DOHH2 (cell line): Measurements from ENCODE around the gene RASGRF1.

Source experiments
- H3F3A ChIP-seq: fragments of 200-600 bp; sonication (generic), shearing (Covaris generic); 2 replicates; pipeline ENCODE4 v1.6.0; 2016; ENCODE audit warnings: antibody characterized with exemption, mild to moderate bottlenecking; ENCODE audit not compliant: control insufficient read depth, insufficient read depth
- H3K27ac ChIP-seq: fragments of 200-600 bp; sonication (generic); 2 replicates; pipeline ENCODE4 v1.5.1; 2014; ENCODE audit warnings: low read depth, mild to moderate bottlenecking, low read length, moderate library complexity
- H3K27me3 ChIP-seq: fragments of 200-600 bp; sonication (generic); 2 replicates; pipeline ENCODE4 v1.6.1; 2014; ENCODE audit warnings: mild to moderate bottlenecking, low read length, mixed read lengths; ENCODE audit not compliant: control insufficient read depth
- H3K36me3 ChIP-seq: fragments of 200-600 bp; sonication (generic); 2 replicates; pipeline ENCODE4 v1.6.1; 2014; ENCODE audit warnings: mild to moderate bottlenecking, low read length, moderate library complexity, mixed read lengths; ENCODE audit not compliant: control insufficient read depth
- H3K4me1 ChIP-seq: fragments of 200-600 bp; sonication (generic); 2 replicates; pipeline ENCODE4 v1.6.1; 2014; ENCODE audit warnings: mild to moderate bottlenecking, low read length, mixed read lengths; ENCODE audit not compliant: control insufficient read depth
- H3K4me2 ChIP-seq: fragments of 200-600 bp; sonication (generic); 2 replicates; pipeline ENCODE4 v1.6.0; 2014; ENCODE audit warnings: mild to moderate bottlenecking, low read length, moderate library complexity
- H3K4me3 ChIP-seq: fragments of 200-600 bp; sonication (generic); 2 replicates; pipeline ENCODE4 v1.5.1; 2014; ENCODE audit warnings: mild to moderate bottlenecking, low read length, mixed read lengths
- H3K79me2 ChIP-seq: fragments of 200-600 bp; sonication (generic); 2 replicates; pipeline ENCODE4 v1.6.1; 2014; ENCODE audit warnings: mild to moderate bottlenecking, low read length, mixed read lengths; ENCODE audit not compliant: control insufficient read depth
- H3K9me2 ChIP-seq: fragments of 200-600 bp; sonication (generic); replicated peaks from 2 replicates; pipeline ENCODE4 v1.6.1; 2014; ENCODE audit warnings: mild to moderate bottlenecking, low read length, mixed read lengths; ENCODE audit not compliant: control insufficient read depth
- H3K9me3 ChIP-seq: fragments of 200-600 bp; sonication (generic); 2 replicates; pipeline ENCODE4 v1.6.1; 2014; ENCODE audit warnings: antibody characterized with exemption, low read length, mixed read lengths; ENCODE audit not compliant: control insufficient read depth, insufficient read depth
- H4K20me1 ChIP-seq: fragments of 200-600 bp; sonication (generic); 2 replicates; pipeline ENCODE4 v1.6.0; 2014; ENCODE audit warnings: low read depth, mild to moderate bottlenecking, antibody characterized with exemption, low read length, moderate library complexity; ENCODE audit not compliant: control insufficient read depth, insufficient read depth
- EZH2phosphoT487 ChIP-seq: fragments of 200-600 bp; sonication (generic); IDR thresholded peaks from 2 replicates; pipeline ENCODE4 v1.6.1; 2017; ENCODE audit warnings: borderline replicate concordance, mild to moderate bottlenecking, antibody characterized with exemption, low read length, moderate library complexity, mixed read lengths
- TF ChIP-seq, protein P1 (sequence below): fragments of 200-600 bp; sonication (generic); IDR thresholded peaks from one replicate; pipeline ENCODE4 v1.5.1; 2014; ENCODE audit warnings: antibody characterized with exemption, mild to moderate bottlenecking, low read depth, low read length; ENCODE audit not compliant: poor library complexity, severe bottlenecking

Gene RASGRF1, protein sequence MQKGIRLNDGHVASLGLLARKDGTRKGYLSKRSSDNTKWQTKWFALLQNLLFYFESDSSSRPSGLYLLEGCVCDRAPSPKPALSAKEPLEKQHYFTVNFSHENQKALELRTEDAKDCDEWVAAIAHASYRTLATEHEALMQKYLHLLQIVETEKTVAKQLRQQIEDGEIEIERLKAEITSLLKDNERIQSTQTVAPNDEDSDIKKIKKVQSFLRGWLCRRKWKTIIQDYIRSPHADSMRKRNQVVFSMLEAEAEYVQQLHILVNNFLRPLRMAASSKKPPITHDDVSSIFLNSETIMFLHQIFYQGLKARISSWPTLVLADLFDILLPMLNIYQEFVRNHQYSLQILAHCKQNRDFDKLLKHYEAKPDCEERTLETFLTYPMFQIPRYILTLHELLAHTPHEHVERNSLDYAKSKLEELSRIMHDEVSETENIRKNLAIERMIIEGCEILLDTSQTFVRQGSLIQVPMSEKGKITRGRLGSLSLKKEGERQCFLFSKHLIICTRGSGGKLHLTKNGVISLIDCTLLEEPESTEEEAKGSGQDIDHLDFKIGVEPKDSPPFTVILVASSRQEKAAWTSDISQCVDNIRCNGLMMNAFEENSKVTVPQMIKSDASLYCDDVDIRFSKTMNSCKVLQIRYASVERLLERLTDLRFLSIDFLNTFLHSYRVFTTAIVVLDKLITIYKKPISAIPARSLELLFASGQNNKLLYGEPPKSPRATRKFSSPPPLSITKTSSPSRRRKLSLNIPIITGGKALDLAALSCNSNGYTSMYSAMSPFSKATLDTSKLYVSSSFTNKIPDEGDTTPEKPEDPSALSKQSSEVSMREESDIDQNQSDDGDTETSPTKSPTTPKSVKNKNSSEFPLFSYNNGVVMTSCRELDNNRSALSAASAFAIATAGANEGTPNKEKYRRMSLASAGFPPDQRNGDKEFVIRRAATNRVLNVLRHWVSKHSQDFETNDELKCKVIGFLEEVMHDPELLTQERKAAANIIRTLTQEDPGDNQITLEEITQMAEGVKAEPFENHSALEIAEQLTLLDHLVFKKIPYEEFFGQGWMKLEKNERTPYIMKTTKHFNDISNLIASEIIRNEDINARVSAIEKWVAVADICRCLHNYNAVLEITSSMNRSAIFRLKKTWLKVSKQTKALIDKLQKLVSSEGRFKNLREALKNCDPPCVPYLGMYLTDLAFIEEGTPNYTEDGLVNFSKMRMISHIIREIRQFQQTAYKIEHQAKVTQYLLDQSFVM (N-terminal part only)

DNA sequence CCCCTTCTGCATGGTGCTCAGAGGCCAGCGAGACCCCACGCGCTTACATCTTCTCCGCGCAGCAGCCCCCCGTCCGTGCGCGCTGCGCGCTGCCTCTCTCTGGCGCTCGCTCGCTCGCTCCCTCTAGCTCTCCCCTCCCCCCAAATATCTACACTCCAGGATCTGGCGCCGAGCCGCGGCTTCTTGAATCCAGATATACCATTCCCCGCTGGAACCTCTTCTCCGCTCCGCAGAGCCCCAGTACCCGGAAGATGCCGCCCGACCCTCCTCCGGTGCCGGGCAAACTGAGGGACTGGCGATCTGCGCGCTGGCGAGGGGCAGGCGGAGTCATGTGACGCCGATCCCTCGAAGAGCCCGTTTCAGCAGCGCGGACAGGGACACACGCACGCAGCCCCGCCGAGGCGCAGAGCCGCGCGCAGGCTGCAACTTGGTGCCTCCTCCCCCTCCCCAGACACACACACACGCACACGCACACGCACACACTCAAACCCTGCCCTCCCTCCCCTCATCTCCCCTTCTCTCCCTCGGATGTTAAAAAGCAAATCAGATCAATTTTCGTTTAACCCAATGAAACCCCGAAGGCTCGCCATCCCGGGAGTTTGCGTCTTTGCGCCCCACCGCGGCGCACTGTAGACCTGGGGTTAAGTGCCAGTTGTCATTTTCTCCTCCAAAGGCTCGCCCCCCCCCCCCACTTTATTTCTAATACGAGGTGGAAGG is at the start of gene RASGRF1:
RASGRF1 (minus strand) TSS at position 294 of the 717 bp plus-strand sequence; CDS start at position 12, 282 bp downstream.
- H3K36me3 ChIP-seq = no peaks in the 10 kb centered on the region
- no peak within 1 kb of the TSS for H3K4me3 ChIP-seq
- H3K4me2 ChIP-seq = no peak within 1 kb of the TSS
- H3K27me3 ChIP-seq = 0 out of 2 replicates have a peak, but pooled peaks cover 3% of the 10 kb centered on the region
- TF ChIP-seq, protein P1, sequence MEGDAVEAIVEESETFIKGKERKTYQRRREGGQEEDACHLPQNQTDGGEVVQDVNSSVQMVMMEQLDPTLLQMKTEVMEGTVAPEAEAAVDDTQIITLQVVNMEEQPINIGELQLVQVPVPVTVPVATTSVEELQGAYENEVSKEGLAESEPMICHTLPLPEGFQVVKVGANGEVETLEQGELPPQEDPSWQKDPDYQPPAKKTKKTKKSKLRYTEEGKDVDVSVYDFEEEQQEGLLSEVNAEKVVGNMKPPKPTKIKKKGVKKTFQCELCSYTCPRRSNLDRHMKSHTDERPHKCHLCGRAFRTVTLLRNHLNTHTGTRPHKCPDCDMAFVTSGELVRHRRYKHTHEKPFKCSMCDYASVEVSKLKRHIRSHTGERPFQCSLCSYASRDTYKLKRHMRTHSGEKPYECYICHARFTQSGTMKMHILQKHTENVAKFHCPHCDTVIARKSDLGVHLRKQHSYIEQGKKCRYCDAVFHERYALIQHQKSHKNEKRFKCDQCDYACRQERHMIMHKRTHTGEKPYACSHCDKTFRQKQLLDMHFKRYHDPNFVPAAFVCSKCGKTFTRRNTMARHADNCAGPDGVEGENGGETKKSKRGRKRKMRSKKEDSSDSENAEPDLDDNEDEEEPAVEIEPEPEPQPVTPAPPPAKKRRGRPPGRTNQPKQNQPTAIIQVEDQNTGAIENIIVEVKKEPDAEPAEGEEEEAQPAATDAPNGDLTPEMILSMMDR = no peak
- no peak for TF ChIP-seq EZH2phosphoT487
- H3K9me2 ChIP-seq = no peaks in the 10 kb centered on the region
- no peaks in the 10 kb centered on the region for H3F3A ChIP-seq
- H3K79me2 ChIP-seq = no peaks in the 10 kb centered on the region
- H3K4me1 ChIP-seq = no peaks in the 10 kb centered on the region
- H3K27ac ChIP-seq = no peak within 1 kb of the TSS
- H4K20me1 ChIP-seq = no peaks in the 10 kb centered on the region
- no peaks in the 10 kb centered on the region for H3K9me3 ChIP-seq

DNA sequence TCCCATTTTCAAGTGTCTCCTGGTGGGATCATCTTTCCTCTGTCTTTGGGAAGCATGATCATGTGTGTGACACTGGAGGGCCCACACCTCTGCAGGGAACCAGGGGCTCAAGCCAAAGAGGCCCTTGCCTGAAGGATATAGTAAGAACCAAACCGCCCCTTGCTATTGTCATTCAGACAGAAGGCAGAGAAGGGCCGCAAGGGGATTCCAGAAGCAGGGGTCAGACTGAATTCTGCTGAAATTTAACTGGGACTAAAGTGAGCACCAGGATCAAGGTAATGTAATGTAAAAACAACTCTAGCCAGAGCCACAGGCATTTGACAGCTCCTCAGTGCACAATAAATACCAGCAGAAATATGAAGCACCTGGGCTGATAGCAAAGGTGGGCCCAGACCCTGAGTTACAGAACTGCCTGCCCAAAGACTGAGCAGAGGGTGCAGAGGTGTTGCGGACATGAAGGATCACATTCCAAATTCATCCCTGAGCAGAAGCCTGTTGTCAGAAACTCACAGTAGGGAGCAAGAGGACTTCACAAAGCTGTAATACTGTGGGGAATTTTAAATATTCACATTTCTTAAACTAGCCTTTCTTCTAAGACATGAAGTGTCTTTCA is 46.0 kb upstream of the RASGRF1 start:
- H4K20me1 ChIP-seq = no peaks in the 10 kb centered on the region
- no peaks in the 10 kb centered on the region for H3F3A ChIP-seq
- H3K4me3 ChIP-seq = no peak overlapping the region
- no peaks in the 10 kb centered on the region for H3K9me3 ChIP-seq
- peaks cover 3% of the 10 kb centered on the region; the same call in 1 of the 2 replicates for H3K27me3 ChIP-seq
- H3K4me1 ChIP-seq = no peaks in the 10 kb centered on the region
- H3K4me2 ChIP-seq = no peak overlapping the region
- no peaks in the 10 kb centered on the region for H3K36me3 ChIP-seq
- H3K79me2 ChIP-seq = no peaks in the 10 kb centered on the region
- no peaks in the 10 kb centered on the region for H3K9me2 ChIP-seq
- no peak overlapping the region for H3K27ac ChIP-seq
- TF ChIP-seq, protein P1 = no peak
- no peak for TF ChIP-seq EZH2phosphoT487

DNA sequence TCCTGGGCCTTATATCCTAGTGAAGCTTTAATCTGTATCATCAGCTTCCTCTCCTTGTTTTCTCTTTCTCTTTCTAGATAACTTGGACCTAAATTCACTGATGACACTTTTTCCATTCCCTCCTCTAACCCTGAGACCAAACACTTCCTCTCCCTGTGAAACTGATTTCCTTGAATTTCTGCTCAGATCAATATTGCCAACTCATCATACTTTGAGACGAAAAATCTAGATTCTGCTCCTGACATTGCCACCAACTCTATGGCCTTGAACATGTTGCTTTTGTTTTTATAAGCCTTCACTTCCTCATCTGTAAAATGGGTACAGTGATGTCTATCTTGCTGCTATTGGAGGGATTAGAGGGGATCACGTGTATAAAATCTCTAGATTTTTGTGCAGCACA is 42.7 kb upstream of the RASGRF1 start:
- H3F3A ChIP-seq = no peaks in the 10 kb centered on the region
- no peak overlapping the region for H3K27ac ChIP-seq
- H3K9me2 ChIP-seq = no peaks in the 10 kb centered on the region
- no peak overlapping the region for H3K4me2 ChIP-seq
- H4K20me1 ChIP-seq = no peaks in the 10 kb centered on the region
- no peaks in the 10 kb centered on the region for H3K79me2 ChIP-seq
- peaks cover 3% of the 10 kb centered on the region; the same call in 1 of the 2 replicates for H3K27me3 ChIP-seq
- no peaks in the 10 kb centered on the region for H3K36me3 ChIP-seq
- no peak for TF ChIP-seq EZH2phosphoT487
- TF ChIP-seq, protein P1 = no peak
- no peaks in the 10 kb centered on the region for H3K4me1 ChIP-seq
- no peak overlapping the region for H3K4me3 ChIP-seq
- H3K9me3 ChIP-seq = no peaks in the 10 kb centered on the region
